Fibroblast of mammary gland (primary cell): ENCODE data around the gene PLOD3.
A peak's percentile ranks its signal among the peaks of the same experiment; 100 is the strongest.

Experiments used
- DNase-seq: peaks from one replicate; pipeline ENCODE4 v3.0.0-alpha.2; 2010; ENCODE audit warnings: low read depth
- H3K4me3 ChIP-seq: 2 replicates; pipeline ENCODE4 v1.5.1; 2011; ENCODE audit warnings: low read depth, mild to moderate bottlenecking, low read length, moderate library complexity; ENCODE audit not compliant: control insufficient read depth
- TF ChIP-seq, protein P1 (sequence below): conservative IDR thresholded peaks from 2 replicates; pipeline ENCODE4 v1.5.1; 2011; ENCODE audit warnings: low read depth, low read length, inconsistent platforms; ENCODE audit not compliant: control insufficient read depth, insufficient read depth

PLOD3 gene

DNA sequence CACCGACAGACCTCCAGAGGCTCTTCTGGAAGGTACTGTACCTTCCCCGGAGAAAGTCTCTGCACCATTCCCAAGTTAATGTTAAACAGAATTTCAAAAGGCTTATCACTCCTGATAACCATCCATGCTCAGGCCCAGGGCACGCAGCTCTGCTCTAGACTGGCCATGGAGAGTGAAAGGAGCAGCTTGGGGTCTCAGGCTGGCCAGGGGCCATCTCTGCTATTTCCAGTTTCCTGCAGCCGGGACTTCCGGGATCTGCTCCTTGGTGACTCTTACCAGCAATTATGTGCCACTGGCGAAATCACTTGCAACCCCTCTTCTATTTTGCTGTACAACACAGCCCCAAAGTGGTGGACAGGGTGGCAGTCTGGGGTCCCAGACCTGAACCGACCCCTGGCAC lies 14.3 kb upstream of the PLOD3 start:
- no peak overlapping the region for H3K4me3 ChIP-seq
- no peak for DNase-seq
- TF ChIP-seq, protein P1, sequence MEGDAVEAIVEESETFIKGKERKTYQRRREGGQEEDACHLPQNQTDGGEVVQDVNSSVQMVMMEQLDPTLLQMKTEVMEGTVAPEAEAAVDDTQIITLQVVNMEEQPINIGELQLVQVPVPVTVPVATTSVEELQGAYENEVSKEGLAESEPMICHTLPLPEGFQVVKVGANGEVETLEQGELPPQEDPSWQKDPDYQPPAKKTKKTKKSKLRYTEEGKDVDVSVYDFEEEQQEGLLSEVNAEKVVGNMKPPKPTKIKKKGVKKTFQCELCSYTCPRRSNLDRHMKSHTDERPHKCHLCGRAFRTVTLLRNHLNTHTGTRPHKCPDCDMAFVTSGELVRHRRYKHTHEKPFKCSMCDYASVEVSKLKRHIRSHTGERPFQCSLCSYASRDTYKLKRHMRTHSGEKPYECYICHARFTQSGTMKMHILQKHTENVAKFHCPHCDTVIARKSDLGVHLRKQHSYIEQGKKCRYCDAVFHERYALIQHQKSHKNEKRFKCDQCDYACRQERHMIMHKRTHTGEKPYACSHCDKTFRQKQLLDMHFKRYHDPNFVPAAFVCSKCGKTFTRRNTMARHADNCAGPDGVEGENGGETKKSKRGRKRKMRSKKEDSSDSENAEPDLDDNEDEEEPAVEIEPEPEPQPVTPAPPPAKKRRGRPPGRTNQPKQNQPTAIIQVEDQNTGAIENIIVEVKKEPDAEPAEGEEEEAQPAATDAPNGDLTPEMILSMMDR, result no peak

DNA sequence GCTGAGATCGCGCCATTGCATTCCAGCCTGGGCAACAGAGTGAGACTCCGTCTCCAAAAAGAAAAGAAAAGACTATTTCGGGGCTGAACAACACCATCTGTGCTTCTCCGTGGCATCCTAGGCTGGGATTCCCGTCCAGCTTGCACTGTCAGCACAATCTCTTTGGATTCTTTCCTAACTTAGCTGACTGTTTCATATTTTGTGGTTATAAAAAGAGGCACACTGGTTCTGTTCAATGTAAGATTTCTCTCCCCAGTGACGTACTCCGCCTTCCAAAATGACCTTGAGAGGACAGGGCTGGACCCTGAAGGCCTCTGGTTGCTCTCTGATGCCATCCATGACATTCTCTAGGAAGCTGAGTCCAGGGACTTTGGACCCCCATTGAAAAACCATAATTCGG lies 9.3 kb upstream of the PLOD3 start:
- TF ChIP-seq, protein P1, result no peak
- peak; percentile 22 for DNase-seq
- H3K4me3 ChIP-seq, result no peak overlapping the region

DNA sequence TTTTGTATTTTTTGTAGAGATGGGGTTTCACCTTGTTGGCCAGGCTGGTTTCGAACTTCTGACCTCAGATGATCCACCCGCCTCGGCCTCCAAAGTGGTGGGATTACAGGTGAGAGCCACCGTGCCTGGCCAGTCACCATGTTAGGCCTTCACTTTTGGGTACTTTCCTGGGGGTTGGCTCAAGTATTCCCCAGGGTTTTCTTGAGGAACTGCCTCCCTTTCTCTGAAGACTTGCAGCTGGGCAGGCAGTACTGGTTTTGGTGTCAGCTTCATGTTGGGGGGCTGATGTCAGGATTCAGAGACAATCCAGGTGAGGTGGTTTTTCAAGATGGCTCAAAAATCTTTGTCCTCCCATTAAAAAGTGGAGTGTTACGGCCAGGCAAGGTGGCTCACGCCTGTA lies 8.3 kb upstream of the PLOD3 start:
- TF ChIP-seq, protein P1, result no peak
- H3K4me3 ChIP-seq, result no peak overlapping the region
- DNase-seq, result no peak

DNA sequence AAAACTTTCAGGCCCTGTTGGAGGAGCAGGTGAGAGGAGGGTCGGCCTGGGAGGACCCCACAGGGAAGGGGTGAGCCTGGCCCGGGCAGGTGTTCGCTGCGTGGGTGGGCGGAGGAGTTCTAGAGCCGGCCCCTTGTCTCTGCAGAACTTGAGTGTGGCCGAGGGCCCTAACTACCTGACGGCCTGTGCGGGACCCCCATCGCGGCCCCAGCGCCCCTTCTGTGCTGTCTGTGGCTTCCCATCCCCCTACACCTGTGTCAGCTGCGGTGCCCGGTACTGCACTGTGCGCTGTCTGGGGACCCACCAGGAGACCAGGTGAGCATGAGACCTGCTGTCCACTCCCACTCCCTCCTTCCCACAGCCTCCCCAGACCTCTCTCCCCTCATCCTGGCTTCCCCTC lies 6.1 kb upstream of the PLOD3 start:
- H3K4me3 ChIP-seq, result no peak overlapping the region
- DNase-seq, result no peak
- TF ChIP-seq, protein P1, result no peak

DNA sequence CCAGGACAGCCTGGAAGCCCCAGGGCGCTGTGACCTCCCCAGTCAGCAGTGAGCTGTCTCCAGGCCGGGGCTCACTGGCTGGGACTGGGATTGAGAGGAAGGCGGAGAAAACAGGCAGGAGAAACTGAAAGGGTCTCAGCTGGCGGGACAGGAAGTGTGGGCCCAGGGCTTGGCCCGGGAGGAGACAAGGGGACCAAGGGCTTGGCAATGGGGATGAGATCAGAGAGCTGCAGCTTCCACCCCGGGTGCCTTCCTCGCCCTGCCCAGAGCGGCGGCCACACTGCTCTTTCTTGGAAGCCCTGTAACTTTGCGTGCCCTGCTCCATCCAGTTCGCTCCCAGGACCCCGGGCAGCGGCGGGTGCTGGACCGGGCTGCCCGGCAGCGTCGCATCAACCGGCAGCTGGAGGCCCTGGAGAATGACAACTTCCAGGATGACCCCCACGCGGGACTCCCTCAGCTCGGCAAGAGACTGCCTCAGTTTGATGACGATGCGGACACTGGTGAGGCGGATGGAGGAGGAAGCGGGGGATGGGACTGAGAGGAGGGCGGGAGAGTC lies 5.0 kb upstream of the PLOD3 start:
- DNase-seq, result no peak
- H3K4me3 ChIP-seq, result no peak overlapping the region
- TF ChIP-seq, protein P1, result no peak

DNA sequence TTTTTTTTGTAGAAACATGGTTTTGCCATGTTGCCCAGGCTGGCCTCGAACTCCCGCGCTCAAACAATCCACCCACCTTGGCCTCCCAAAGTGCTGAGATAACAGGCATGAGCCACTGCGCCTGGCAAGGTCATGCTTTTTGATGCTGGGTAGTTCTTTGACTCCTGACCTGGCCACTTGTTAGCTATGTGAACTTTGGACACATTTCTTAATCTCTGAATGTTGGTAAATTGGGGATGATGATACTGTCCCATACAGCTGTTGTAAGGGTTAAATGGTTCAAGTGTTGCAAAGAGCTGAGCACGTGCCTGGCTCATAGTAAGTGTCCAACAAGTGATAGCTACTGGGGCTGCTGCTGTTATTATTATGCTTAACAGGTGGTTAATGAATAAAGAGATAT lies 2.9 kb upstream of the PLOD3 start:
- DNase-seq, result no peak
- TF ChIP-seq, protein P1, result no peak
- no peak overlapping the region for H3K4me3 ChIP-seq

DNA sequence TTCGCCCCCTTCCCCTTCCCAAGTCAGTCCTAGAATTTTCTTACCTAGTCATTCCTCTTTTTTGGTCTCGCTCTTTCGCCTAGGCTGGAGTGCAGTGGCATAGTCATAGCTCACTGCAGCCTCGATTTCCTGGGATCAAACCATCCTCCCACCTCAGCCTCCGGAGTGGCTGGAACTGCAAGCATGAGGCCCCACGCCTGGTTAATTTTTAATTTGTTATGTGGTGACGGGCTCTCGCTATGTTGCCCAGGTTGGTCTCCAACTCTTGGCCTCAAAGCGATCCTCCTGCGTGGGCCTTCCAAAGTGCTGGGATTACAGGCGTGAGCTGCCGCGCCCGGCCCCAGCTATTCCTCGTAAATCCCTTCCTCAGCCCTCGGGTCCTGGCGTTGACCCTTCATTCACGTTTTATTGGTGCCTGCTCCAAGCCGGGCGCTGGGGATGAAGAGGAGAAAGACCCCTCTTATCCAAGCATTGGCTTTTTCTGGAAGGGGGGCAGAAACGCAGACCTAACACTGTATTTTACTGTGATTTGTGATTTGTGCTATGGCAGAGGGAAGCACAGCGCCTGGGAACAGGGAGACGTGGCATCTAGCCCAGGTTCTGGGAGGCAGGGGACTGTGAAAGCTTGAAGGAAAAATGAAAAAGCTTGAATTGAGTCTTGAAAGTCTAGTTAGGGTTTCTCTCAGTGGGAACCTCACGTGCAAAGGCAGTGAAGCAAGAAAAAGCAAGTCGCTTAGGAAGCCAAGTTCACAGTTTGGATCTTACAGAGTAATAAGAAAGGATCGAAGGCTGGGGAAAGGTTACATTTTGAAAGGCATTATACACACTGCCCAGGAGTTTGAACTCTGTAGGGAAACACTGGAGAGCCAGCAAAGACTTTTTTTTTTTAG lies 1.1 kb upstream of the PLOD3 start:
- peak overlapping the region; percentile 97 for H3K4me3 ChIP-seq
- TF ChIP-seq, protein P1, result no peak
- no peak for DNase-seq
